Spleen (tissue), 11 donors: ENCODE results near the gene PDE3A. TPM values are rescaled to one million over a fixed set of nuclear protein-coding genes. Genes with fewer than 3 reads are reported as not detected.

Experiments used
- DNase-seq: peaks from one replicate; pipeline ENCODE4 v3.0.0-alpha.2; 2020
- H3K27ac ChIP-seq, 8 donors: fragments of 200-600 bp; sonication (generic) in 7 of 8; 1 replicate in 4 of 8; 2 replicates in 4 of 8; pipeline versions ENCODE4 v1.5.0 to v1.8.0; 2016 to 2021; ENCODE audit warnings: inconsistent platforms in 4 of 8, mild to moderate bottlenecking in 4 of 8, moderate library complexity in 1 of 8
- H3K27me3 ChIP-seq, 7 donors: fragments of 200-600 bp; sonication (generic) in 6 of 7; replicated peaks in 1 of 7; 1 replicate in 4 of 7; 2 replicates in 3 of 7; pipeline versions ENCODE4 v1.5.0 to v1.8.0; 2016 to 2021; ENCODE audit warnings: inconsistent platforms in 3 of 7, mild to moderate bottlenecking in 1 of 7
- H3K36me3 ChIP-seq, 6 donors: fragments of 200-600 bp; sonication (generic) in 5 of 6; 1 replicate in 4 of 6; 2 replicates in 2 of 6; pipeline versions ENCODE4 v1.5.0 to v1.8.0; 2016 to 2021; ENCODE audit warnings: inconsistent platforms in 2 of 6
- H3K4me1 ChIP-seq, 6 donors: fragments of 200-600 bp; sonication (generic) in 5 of 6; 1 replicate in 3 of 6; 2 replicates in 3 of 6; pipeline versions ENCODE4 v1.5.0 to v1.8.0; 2016 to 2021; ENCODE audit warnings: inconsistent platforms in 3 of 6
- H3K4me3 ChIP-seq, 8 donors: fragments of 200-600 bp; sonication (generic) in 7 of 8; 1 replicate in 4 of 8; 2 replicates in 4 of 8; pipeline versions ENCODE4 v1.5.0 to v1.8.0; 2016 to 2021; ENCODE audit warnings: inconsistent platforms in 4 of 8, mild to moderate bottlenecking in 4 of 8, moderate library complexity in 2 of 8
- H3K9me3 ChIP-seq, 8 donors: fragments of 200-600 bp; sonication (generic) in 7 of 8; 1 replicate in 4 of 8; 2 replicates in 4 of 8; pipeline versions ENCODE4 v1.5.0 to v1.8.0; 2016 to 2021; ENCODE audit warnings: inconsistent platforms in 4 of 8
- CTCF ChIP-seq, 11 experiments: fragments of 200-600 bp in 7 of 11; fragments of 450-650 bp in 4 of 11; sonication (generic) in 4 of 11; IDR thresholded peaks in 8 of 11; conservative IDR thresholded peaks in 3 of 11; 1 replicate in 7 of 11; 2 replicates in 4 of 11; pipeline versions ENCODE4 v1.4.0 to v1.8.0; 2016 to 2021; ENCODE audit warnings: antibody characterized with exemption in 11 of 11, inconsistent platforms in 4 of 11, mild to moderate bottlenecking in 1 of 11
- POLR2A ChIP-seq, 3 donors: fragments of 450-650 bp; IDR thresholded peaks; one replicate each; pipeline ENCODE4 v1.5.1; 2017; ENCODE audit warnings: antibody characterized with exemption in 3 of 3, mild to moderate bottlenecking in 1 of 3
- POLR2AphosphoS5 ChIP-seq, 3 donors: sonication (generic); formaldehyde crosslinking; IDR thresholded peaks; one replicate each; pipeline ENCODE4 v1.5.1; 2017; ENCODE audit warnings: antibody characterized with exemption in 3 of 3
- WGBS, 5 donors: extraction: QIAGEN DNeasy Blood & Tissue Kit in 3 of 5; methylation state at CpG; one replicate each; pipeline versions ENCODE4 v1.1.5 to v1.1.7; 2013 to 2018; 5-methylcytosine and 5-hydroxymethylcytosine counted together
- intact Hi-C: fragments of 100-400 bp; cut with DNase I; formaldehyde crosslinking; loops from one replicate; pipeline ENCODE4 v1.15.0; 2023; ENCODE audit warnings: low total_unique reads
- polyA plus RNA-seq, 3 donors: library from polyadenylated mRNA; stranded (reverse); fragments of 200-250 nt; gene quantifications; one replicate each; pipeline ENCODE4 v1.2.1, GENCODE V29; 2013
- total RNA-seq, 7 donors: library from RNA; depleted of rRNA in 3 of 7; stranded (reverse); fragments of >200 nt in 3 of 7; fragmentation: NEBNext Ultra II Directional in 4 of 7; extraction: Animal tissue kit (Norgen Biotek cat#: 25700) in 4 of 7; gene quantifications; one replicate each; pipeline versions ENCODE4 v1.1.0 to v1.2.1, GENCODE V29; 2016 to 2021
- donor health status: healthy with polysubstance abuse.
- donor health status: DM: no; HTN: no; CAD: no; lungs with moderate emphysema.
- donor health status: DM: no; HTN: no; CAD: no.
- donor health status: Bipolar disorder and iron deficiency.
- donor health status: healthy.
- donor health status: DM: no; HTN: no; CAD: no.
- donor health status: DM: yes; HTN: yes; CAD: no.

PDE3A gene
- total and polyA plus RNA-seq, 10 donors, result 0.57 to 10.1 (median 7.5) TPM

GRCh38 chr12:20501958-20502357 lies 133.6 kb downstream of the PDE3A start:
- Histone ChIP-seq H3K4me1 (no peaks in the 10 kb centered on the region), H3K9me3 (no peaks in the 10 kb centered on the region), H3K27me3 (no peaks in the 10 kb centered on the region), H3K27ac (no peak overlapping the region), H3K36me3 (no peaks in the 10 kb centered on the region), H3K4me3 (no peak overlapping the region)
- TF ChIP-seq CTCF (IDR thresholded peaks at IDR 0.05 in 8 of 11, conservative IDR thresholded peaks at IDR 0.05 in 3 of 11), result no peak
- TF ChIP-seq POLR2AphosphoS5 (IDR thresholded peaks at IDR 0.05), result no peak
- TF ChIP-seq POLR2A (IDR thresholded peaks at IDR 0.05), result no peak
- intact Hi-C loops, result no loop called here
- WGBS, 5 donors, result 80 to 92% (median 88%) methylated on average over 2 of the region's 2 CpGs
- DNase-seq, result no peak

- intact Hi-C loops, result no loop called here
- Histone ChIP-seq H3K27ac (no peak overlapping the region), H3K4me1 (no peaks in the 10 kb centered on the region), H3K4me3 (no peak overlapping the region), H3K36me3 (no peaks in the 10 kb centered on the region), H3K9me3 (no peaks in the 10 kb centered on the region), H3K27me3 (no peaks in the 10 kb centered on the region)
- DNase-seq, result no peak
- TF ChIP-seq POLR2AphosphoS5 (IDR thresholded peaks at IDR 0.05), result no peak
- 0 to 83% (median 72%) methylated on average over 1 of the region's 1 CpG for WGBS, 5 donors
Observed at GRCh38 chr12:20503858-20504257, 135.5 kb downstream of the PDE3A start.

DNA sequence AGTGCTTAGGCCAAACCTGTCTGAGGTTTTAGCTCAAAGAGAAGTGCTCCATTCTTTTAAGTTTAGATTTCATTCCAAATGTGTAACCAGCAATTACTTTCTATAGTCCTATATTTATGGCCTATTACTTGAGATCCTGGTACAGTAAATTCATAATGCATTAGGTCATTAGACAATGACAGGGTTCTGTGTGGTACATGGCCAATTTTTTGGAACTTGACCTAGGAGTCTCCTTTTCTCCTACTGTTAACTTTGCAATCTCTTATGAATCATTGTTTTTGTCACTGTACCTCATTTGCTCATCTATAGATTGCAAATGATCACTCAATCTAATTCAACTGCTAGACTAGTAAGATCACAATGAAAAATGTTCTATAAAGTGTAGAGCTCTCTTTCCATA lies 136.7 kb downstream of the PDE3A start:
- no peaks in the 10 kb centered on the region for H3K36me3 ChIP-seq
- no peak overlapping the region for H3K27ac ChIP-seq
- no peaks in the 10 kb centered on the region for H3K4me1 ChIP-seq
- no peaks in the 10 kb centered on the region for H3K9me3 ChIP-seq
- TF ChIP-seq CTCF (IDR thresholded peaks at IDR 0.05 in 8 of 11, conservative IDR thresholded peaks at IDR 0.05 in 3 of 11), result no peak
- no peak for TF ChIP-seq POLR2A (IDR thresholded peaks at IDR 0.05)
- no peak for TF ChIP-seq POLR2AphosphoS5 (IDR thresholded peaks at IDR 0.05)
- intact Hi-C loops, result no loop called here
- no peak overlapping the region for H3K4me3 ChIP-seq
- H3K27me3 ChIP-seq, result no peaks in the 10 kb centered on the region
- DNase-seq, result no peak

GRCh38 chr12:20507056-20507455 lies 138.7 kb downstream of the PDE3A start:
- 68 to 79% (median 74%) methylated on average over 3 of the region's 3 CpGs for WGBS, 5 donors
- no peak for TF ChIP-seq CTCF (IDR thresholded peaks at IDR 0.05 in 8 of 11, conservative IDR thresholded peaks at IDR 0.05 in 3 of 11)
- Histone ChIP-seq H3K4me3 (no peak overlapping the region), H3K9me3 (no peaks in the 10 kb centered on the region), H3K36me3 (no peaks in the 10 kb centered on the region), H3K27me3 (no peaks in the 10 kb centered on the region), H3K27ac (no peak overlapping the region), H3K4me1 (no peaks in the 10 kb centered on the region)
- intact Hi-C loops, result no loop called here
- no peak for DNase-seq

GRCh38 chr12:20507711-20508110 lies 139.4 kb downstream of the PDE3A start:
- Histone ChIP-seq H3K9me3 (no peaks in the 10 kb centered on the region), H3K4me1 (no peaks in the 10 kb centered on the region), H3K4me3 (no peak overlapping the region), H3K27me3 (no peaks in the 10 kb centered on the region), H3K27ac (no peak overlapping the region), H3K36me3 (no peaks in the 10 kb centered on the region)
- intact Hi-C loops, result no loop called here
- DNase-seq, result no peak
- TF ChIP-seq POLR2AphosphoS5 (IDR thresholded peaks at IDR 0.05), result no peak
- WGBS, 5 donors, result 52 to 73% (median 63%) methylated on average over 4 of the region's 4 CpGs
